Keratinocyte (primary cell): ENCODE data around the gene SNRPB. TPM values are rescaled to one million over a fixed set of nuclear protein-coding genes. Genes with fewer than 3 reads are reported as not detected.

Source experiments
- DNase-seq: peaks from one replicate; pipeline ENCODE4 v3.0.0-alpha.2; 2011; ENCODE audit warnings: low read depth, missing footprints, low spot score
- FAIRE-seq: peaks from 2 replicates; lab custom pipeline; 2011; peaks lifted over from hg19 to GRCh38; lab: Jason Lieb, UNC
- H2AFZ ChIP-seq: 2 replicates; pipeline ENCODE4 v1.6.0; 2012; ENCODE audit warnings: low read length, control low read depth, inconsistent platforms; ENCODE audit not compliant: control insufficient read depth
- H3K27ac ChIP-seq: 2 replicates; pipeline ENCODE4 v1.5.1; 2011; ENCODE audit warnings: low read length; ENCODE audit not compliant: control insufficient read depth, insufficient read depth
- H3K27me3 ChIP-seq: 3 replicates; pipeline ENCODE4 v1.6.0; 2011; ENCODE audit warnings: low read length; ENCODE audit not compliant: control insufficient read depth, insufficient read depth; ENCODE audit errors: extremely low read depth
- H3K36me3 ChIP-seq, 2 experiments: 2 replicates in 1 of 2; 3 replicates in 1 of 2; pipeline ENCODE4 v1.5.1; 2011; ENCODE audit warnings: low read length in 2 of 2, mild to moderate bottlenecking in 1 of 2; ENCODE audit not compliant: control insufficient read depth in 2 of 2, insufficient read depth in 2 of 2; ENCODE audit errors: extremely low read depth in 1 of 2
- H3K4me1 ChIP-seq: 3 replicates; pipeline ENCODE4 v1.5.1; 2011; ENCODE audit warnings: low read length; ENCODE audit not compliant: control insufficient read depth, insufficient read depth; ENCODE audit errors: extremely low read depth
- H3K4me2 ChIP-seq: 3 replicates; pipeline ENCODE4 v1.6.0; 2011; ENCODE audit warnings: low read depth, low read length; ENCODE audit not compliant: control insufficient read depth, insufficient read depth; ENCODE audit errors: extremely low read depth
- H3K4me3 ChIP-seq, 3 experiments: fragments of 200-600 bp in 1 of 3; sonication (generic) in 1 of 3; 2 replicates in 2 of 3; 3 replicates in 1 of 3; pipeline ENCODE4 v1.5.1; 2011 to 2016; ENCODE audit warnings: low read length in 3 of 3, mild to moderate bottlenecking in 3 of 3, control low read depth in 2 of 3, inconsistent platforms in 1 of 3, low read depth in 1 of 3, mixed read lengths in 1 of 3, mixed run types in 1 of 3, moderate library complexity in 1 of 3; ENCODE audit not compliant: control insufficient read depth in 2 of 3, insufficient read depth in 2 of 3; ENCODE audit errors: extremely low read depth in 1 of 3
- H3K79me2 ChIP-seq: 2 replicates; pipeline ENCODE4 v1.6.0; 2012; ENCODE audit warnings: low read length; ENCODE audit not compliant: control insufficient read depth, insufficient read depth
- H3K9ac ChIP-seq: 3 replicates; pipeline ENCODE4 v1.6.0; 2011; ENCODE audit warnings: low read length; ENCODE audit not compliant: control insufficient read depth, insufficient read depth; ENCODE audit errors: extremely low read depth
- H3K9me1 ChIP-seq: 3 replicates; pipeline ENCODE4 v1.6.0; 2011; ENCODE audit warnings: low read length; ENCODE audit not compliant: control insufficient read depth, insufficient read depth; ENCODE audit errors: extremely low read depth
- H3K9me3 ChIP-seq: 2 replicates; pipeline ENCODE4 v1.5.1; 2012; ENCODE audit warnings: low read depth, low read length; ENCODE audit not compliant: control insufficient read depth
- H4K20me1 ChIP-seq: 3 replicates; pipeline ENCODE4 v1.6.0; 2011; ENCODE audit warnings: low read length; ENCODE audit not compliant: control insufficient read depth, insufficient read depth; ENCODE audit errors: extremely low read depth
- CTCF ChIP-seq, 3 experiments: IDR thresholded peaks in 1 of 3; conservative IDR thresholded peaks in 1 of 3; optimal IDR thresholded peaks in 1 of 3; 2 replicates in 2 of 3; 3 replicates in 1 of 3; pipeline versions ENCODE3 to v1.5.1; 2011; ENCODE audit warnings: low read length in 3 of 3, mild to moderate bottlenecking in 3 of 3, moderate library complexity in 2 of 3, control low read depth in 1 of 3, inconsistent platforms in 1 of 3; ENCODE audit not compliant: insufficient read depth in 2 of 3; ENCODE audit errors: extremely low read depth in 1 of 3
- EZH2 ChIP-seq: IDR thresholded peaks from one replicate; pipeline ENCODE4 v1.6.1; 2012; ENCODE audit warnings: inconsistent platforms, mild to moderate bottlenecking, low read length, moderate library complexity
- dilution Hi-C: fragments of 300-500 bp; cut with MboI; formaldehyde crosslinking; loops from one replicate; pipeline ENCODE4 v1.7.0; 2020; ENCODE audit warnings: low sequenced_read_pairs; ENCODE audit not compliant: extremely low pct_ligation_motif_present
- polyA plus RNA-seq, 5 experiments: library from polyadenylated mRNA; depleted of rRNA in 3 of 5; stranded (reverse) in 3 of 5; stranded (forward) in 1 of 5; unstranded in 1 of 5; fragments of >200 nt; gene quantifications; 1 replicate in 1 of 5; 2 replicates in 3 of 5; 3 replicates in 1 of 5; pipeline versions ENCODE4 v1.2.1 to v1.2.3, GENCODE V29; 2011 to 2012; ENCODE audit warnings: missing spikeins in 2 of 5, low read depth in 1 of 5, low replicate concordance in 1 of 5

SNRPB gene
- polyA plus RNA-seq, 1 donor (not counting 4 experiments of a cell fraction or from before 2014, with no cell fraction given): 199 TPM

DNA sequence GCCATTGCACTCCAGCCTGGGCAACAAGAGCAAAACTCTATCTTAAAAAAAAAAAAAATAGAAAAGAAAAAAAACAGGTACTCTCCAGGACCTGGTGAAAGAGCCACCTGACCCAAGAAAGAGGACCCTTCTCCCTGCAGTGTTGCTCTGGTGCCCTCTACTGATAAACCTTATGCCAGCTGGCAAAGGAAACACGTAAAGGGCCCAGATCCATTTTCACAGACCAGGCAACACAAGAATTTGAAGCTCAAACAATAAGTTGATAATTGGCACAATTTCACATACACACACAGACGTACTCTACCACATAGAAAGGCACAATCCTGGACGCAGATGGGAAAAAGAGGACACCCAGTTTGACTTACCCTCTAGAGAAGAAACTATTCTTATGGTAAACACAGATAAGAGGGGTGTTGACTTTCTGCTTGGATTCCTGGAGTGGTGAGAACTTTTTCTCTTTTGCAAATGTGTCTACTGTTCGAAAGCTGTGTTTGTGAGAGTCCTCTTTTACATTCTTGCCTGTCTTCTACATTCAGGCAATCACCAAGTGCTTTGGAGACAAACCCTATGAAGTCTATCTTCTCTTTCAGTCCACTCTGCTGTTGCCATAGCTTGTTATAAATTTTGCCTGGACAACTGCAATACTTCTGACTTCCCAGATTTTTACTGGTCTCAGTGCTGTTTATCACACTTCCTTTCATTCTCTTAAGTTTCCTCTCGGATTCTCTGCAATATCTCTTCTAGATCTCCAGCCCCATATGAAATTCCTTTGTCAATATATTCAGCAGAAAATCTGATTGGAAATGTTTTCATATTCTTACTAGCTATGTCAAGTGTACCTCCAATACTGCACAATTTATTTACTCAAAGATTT lies 6.4 kb upstream of the SNRPB start:
- Histone ChIP-seq H3K4me2 (no peak overlapping the region), H4K20me1 (no peaks in the 10 kb centered on the region), H3K36me3 (peaks cover 4 to 8% of the 10 kb centered on the region in 2 experiments), H3K4me1 (peaks cover 7% of the 10 kb centered on the region), H3K9me3 (no peaks in the 10 kb centered on the region), H3K4me3 (no peak overlapping the region), H3K27ac (no peak overlapping the region), H3K79me2 (no peaks in the 10 kb centered on the region), H3K27me3 (no peaks in the 10 kb centered on the region), H3K9ac (no peak overlapping the region), H2AFZ (no peak overlapping the region), H3K9me1 (no peaks in the 10 kb centered on the region)
- DNase-seq (no peak), FAIRE-seq (no peak)
- TF ChIP-seq CTCF (optimal IDR thresholded peaks at IDR 0.05 in 1 of 3, IDR thresholded peaks at IDR 0.05 in 1 of 3, conservative IDR thresholded peaks at IDR 0.05 in 1 of 3; ENCODE audit: extremely low read depth in 1 of 3, insufficient read depth in 2 of 3, low read length in 3 of 3): peak in 1 of 3 experiments; percentile 36
- TF ChIP-seq EZH2: no peak
- dilution Hi-C loops: no loop called here

GRCh38 chr20:2475850-2476741 lies 5.5 kb upstream of the SNRPB start:
- Histone ChIP-seq H3K36me3 (peaks cover 4 to 6% of the 10 kb centered on the region in 2 experiments), H2AFZ (no peak overlapping the region), H4K20me1 (no peaks in the 10 kb centered on the region), H3K9ac (no peak overlapping the region), H3K4me1 (peaks cover 9% of the 10 kb centered on the region), H3K4me3 (no peak overlapping the region), H3K9me3 (no peaks in the 10 kb centered on the region), H3K9me1 (no peaks in the 10 kb centered on the region), H3K27ac (no peak overlapping the region), H3K4me2 (no peak overlapping the region), H3K27me3 (no peaks in the 10 kb centered on the region), H3K79me2 (no peaks in the 10 kb centered on the region)
- TF ChIP-seq EZH2 (no peak), CTCF (optimal IDR thresholded peaks at IDR 0.05 in 1 of 3, IDR thresholded peaks at IDR 0.05 in 1 of 3, conservative IDR thresholded peaks at IDR 0.05 in 1 of 3; ENCODE audit: extremely low read depth in 1 of 3, insufficient read depth in 2 of 3, low read length in 3 of 3) (no peak)
- FAIRE-seq: no peak
- DNase-seq: no peak
- dilution Hi-C loops: no loop called here
